ENCODE results near the gene TRERF1.
"Not testable (repeated sequence)": the region's sequence is repeated elsewhere in the genome, so short reads cannot be mapped to it uniquely, and the experiment has no call there.

TRERF1 gene

DNA sequence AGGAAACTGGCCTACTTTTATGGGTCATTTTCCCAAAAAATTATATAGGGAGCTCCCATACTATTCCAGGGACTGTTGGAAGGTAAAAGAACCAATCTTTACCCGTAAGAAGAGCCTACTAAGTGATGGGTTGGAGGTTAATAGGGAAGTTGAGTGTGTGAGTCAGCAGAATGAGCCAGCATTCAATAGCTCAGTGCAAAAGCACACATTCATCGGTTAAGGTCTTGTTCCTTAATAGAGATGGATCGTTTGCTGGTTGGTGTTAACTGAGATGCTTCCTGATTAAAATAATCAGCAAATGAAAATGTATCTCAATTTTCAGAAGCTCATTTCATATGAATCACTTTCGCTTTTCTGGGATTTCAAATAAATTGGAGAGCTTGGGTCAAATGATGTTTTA lies 118.8 kb downstream of the TRERF1 start:
- DNase-seq = peak; percentile 71 to 75

DNA sequence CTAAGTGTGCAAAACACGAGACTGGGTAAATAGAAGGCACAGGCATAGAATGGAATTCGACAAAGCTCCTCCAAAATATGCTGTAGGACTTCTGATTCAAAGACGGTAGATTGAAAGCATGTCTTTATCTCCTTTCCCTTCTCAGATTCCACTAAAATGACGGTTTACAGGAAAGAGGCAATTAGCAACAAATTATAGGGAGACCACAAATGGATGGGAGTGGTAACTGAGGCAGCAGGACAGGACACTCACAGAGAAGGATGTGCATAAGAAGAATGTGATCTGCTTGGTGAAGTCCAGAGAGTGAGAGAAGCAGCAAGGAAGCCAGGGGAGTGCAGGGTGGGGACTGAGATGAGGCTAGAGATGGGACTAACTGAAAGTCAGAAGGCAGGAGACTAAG lies 120.7 kb downstream of the TRERF1 start:
- DNase-seq = no peak

- no peak for DNase-seq
Measured at GRCh38 chr6:42326248-42326647, 125.5 kb downstream of the TRERF1 start.

- not testable (repeated sequence) for DNase-seq
Measured at GRCh38 chr6:42324656-42325324, 126.9 kb downstream of the TRERF1 start.

GRCh38 chr6:42322676-42323075 lies 129.1 kb downstream of the TRERF1 start:
- no peak for DNase-seq

GRCh38 chr6:42321976-42322375 lies 129.8 kb downstream of the TRERF1 start:
- DNase-seq = no peak

DNA sequence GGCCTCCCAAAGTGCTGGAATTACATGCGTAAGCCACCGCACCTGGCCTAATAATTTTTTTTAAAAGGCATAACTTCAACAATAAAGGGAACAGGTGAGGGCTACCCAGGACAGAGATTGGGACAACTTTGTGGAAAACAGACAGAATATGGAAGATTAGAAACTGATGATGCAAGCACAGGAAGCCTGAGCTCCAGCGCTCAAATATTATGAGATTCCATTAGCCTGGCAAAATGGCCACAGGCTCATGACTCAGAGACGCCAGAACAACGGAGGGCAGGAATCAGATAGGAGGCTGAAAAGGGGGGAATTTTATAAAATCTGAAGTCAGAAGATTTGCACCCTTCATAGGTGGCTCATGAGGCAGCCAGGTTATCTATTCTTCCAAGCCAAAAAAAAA lies 131.0 kb downstream of the TRERF1 start:
- no peak for DNase-seq

- peak in 1 of 2 experiments; percentile 7 for DNase-seq
Measured at GRCh38 chr6:42318480-42318879, 133.2 kb downstream of the TRERF1 start.

- peak; percentile 19 to 40 for DNase-seq
Measured at GRCh38 chr6:42316981-42317380, 134.7 kb downstream of the TRERF1 start.

DNA sequence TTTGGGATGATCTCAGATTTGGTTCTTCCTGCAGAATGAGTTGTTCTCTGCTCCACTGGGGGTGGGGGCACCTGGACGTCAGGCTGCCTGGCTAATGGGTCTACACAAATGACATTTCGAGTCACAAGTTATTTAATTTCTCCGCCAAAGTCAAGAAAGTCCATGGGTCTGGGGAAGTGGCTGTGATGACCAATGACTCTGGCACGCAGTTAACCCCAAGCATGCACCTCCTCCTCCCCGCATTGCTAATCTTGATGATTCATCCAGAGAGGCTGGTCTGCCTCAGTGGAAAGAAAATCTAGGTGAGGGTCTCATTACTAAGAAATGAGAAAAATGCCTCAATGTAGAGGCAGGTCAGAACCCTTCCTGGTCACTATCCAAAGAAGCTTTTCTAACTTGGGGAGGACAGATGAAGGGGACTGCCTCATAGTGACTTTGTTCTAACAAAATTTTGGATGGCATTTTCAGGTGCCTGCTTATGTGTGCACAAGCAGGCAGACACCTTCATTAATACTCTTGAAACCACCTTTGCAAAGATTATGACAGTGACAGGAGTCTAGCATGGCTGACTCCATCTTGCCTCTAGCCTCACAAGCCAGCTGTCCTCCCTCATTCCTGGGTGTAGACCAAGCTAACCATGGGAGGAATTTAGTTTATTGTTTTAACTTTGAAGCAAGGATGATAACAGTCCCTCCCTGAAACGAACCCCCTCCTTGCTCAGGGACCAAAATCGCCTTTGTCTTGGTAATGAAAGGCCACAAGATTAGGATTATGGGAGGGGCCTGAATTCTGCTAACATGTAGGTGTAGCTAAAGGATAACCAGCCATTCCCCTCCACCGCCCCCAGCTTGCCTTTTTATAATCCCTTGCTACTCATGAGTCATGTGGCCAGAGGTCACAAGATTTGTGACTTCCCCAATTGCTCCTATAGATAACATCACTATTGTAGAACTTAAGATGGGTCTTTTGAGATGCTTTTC lies 135.4 kb downstream of the TRERF1 start:
- no peak for DNase-seq

GRCh38 chr6:42315259-42315990 lies 136.3 kb downstream of the TRERF1 start:
- no peak for DNase-seq

DNA sequence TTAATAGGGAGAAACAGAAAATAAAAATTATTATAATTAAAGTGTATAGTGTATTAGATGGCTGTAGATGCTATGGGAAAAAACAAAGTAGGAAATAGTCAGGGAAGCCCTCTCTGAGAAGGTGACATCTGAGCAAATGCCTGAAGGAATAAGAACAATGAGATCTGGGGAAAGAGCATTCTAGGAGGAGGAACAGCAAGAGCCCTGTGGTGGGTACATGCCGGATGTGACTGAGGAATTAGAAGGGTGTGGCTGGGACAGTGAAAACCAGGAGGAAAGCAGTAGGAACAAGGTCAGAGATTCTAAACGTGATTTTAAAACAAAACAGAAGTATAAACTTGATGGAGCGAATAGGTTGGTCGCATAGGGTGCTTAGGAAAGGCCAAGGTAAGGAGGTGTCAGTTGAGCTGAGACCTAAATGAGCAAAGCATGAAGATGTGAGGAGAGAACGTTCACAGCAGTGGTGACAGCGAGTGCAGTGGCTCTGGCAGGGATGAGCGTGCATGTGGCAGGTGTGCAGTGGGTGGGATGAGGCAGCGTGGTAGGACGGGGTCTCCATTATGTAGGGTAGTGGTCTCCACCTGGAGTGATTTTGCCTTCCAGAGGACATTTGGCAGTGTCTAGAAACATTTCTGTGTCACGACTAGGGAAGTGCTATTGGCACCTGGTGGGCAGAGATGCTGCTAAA lies 137.0 kb downstream of the TRERF1 start:
- no peak for DNase-seq

GRCh38 chr6:42313941-42314570 lies 137.7 kb downstream of the TRERF1 start:
- DNase-seq = no peak

DNA sequence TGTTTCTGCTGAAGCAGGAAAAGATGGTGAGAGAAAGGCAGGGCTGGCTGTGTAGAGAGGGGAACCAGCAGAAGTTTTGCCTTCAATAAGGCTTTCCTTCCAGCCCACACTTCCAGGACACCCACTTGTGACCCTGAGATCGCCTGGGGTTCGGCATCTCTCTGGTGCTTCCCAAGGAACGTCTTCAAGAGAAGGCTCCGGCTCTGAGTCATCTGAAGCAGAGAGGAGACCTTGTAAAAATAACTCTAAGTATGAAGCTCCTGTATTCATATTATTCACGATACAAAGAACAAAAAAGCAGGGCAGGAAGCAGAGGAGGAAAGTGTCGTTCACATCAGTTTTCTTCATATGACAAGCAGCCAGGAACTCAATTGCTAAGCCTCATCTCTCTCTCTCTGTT lies 138.7 kb downstream of the TRERF1 start:
- DNase-seq = no peak

- no peak for DNase-seq
Measured at GRCh38 chr6:42307141-42307470, 144.6 kb downstream of the TRERF1 start.

GRCh38 chr6:42306439-42307140 lies 145.1 kb downstream of the TRERF1 start:
- DNase-seq = no peak

DNA sequence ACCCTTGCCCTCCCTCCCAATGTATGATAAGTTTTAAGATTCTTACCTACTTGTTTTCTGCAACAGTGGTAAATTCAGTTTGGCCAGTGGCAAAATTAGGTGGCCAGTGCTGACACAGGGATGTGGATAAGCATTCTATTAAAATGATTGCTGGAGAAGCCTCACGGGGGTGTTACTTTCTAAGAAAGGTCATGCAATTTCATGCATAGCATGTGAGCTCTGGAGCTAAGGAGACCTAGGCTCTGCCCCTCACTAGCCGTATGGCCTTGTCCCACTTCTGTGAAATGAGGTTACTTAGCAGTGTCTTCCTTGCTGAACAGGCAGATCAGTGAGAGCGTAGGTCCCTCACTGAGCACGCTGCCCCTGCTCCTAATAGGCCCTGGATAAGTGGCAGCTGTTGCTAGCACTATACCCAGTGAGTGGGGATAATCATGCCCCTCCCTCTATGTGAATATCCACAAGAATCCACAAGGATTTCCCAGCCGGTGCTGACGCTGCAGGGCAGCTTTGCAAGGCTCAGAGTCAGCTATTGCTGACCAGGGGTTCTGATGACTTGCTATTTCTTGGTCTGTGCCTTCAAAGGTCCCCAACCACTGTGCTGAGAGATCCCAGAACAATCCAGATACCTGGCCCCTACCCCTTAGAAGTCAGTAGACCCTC lies 147.5 kb downstream of the TRERF1 start:
- no peak for DNase-seq

DNA sequence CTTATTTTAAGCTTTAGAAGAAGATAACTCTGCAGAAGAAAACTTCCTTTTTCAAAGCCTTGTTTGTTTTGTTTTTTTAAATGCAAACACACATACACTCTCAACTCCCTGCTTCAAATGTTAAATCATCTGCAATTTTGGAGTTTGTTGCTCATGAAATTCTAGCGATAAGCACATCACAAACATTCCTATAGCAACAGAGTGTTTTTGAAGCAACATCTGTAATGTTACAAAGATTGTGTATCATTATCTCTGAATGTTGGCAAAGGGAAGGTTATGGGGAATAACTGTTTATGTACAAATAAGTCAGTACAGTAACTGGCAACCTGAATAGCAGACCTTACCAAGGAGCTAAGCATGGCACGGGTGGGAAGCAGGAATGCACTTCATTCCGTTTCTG lies 149.3 kb downstream of the TRERF1 start:
- DNase-seq = no peak

DNA sequence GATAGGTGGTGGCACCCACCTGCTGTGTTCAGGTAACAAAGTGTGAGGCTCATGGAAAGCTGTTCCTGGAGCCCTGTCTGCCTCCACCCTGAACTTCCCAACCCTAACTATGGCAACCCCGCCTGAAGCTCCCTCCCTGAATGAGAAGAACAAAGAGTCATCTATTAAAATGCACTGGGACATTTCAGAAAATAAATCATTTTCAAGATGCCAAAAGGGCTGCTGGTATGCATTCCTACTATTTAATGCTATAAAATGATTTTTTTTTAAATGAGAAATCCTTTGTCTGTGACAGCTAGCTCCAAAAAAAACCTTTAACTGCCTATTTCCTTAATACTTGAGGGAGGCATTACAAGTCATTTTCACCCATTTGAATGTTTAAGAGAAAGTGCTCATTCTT lies 149.7 kb downstream of the TRERF1 start:
- no peak for DNase-seq

GRCh38 chr6:42300701-42301100 lies 151.0 kb downstream of the TRERF1 start:
- no peak for DNase-seq

DNA sequence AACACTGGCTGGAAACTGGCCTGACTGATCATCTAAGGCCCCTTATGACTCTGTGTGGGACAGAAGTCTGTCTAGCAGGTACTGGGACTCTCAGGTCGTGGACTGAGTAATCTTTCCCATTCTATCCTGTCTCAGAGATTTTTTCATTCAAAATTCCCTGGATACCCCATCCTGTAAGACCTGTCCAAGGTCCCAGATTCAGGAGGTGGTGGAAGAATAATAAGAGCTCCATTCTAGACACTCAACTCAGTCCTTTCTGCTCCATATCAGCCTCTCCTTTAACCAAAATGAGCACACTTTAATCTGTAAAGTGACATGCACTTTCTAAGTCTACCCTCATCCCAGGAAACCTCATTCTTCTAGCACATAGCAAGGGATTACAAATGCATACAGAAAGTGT lies 151.5 kb downstream of the TRERF1 start:
- DNase-seq = no peak

Measured in Kasumi-1 (cell line).